SKM-1 (cell line): ENCODE measurements around the gene CECR2.

Source experiments
- DNase-seq: peaks from one replicate; lab custom pipeline; 2025; ENCODE audit not compliant: unreplicated experiment; lab: John Stamatoyannopoulos, UW

Gene CECR2

DNA sequence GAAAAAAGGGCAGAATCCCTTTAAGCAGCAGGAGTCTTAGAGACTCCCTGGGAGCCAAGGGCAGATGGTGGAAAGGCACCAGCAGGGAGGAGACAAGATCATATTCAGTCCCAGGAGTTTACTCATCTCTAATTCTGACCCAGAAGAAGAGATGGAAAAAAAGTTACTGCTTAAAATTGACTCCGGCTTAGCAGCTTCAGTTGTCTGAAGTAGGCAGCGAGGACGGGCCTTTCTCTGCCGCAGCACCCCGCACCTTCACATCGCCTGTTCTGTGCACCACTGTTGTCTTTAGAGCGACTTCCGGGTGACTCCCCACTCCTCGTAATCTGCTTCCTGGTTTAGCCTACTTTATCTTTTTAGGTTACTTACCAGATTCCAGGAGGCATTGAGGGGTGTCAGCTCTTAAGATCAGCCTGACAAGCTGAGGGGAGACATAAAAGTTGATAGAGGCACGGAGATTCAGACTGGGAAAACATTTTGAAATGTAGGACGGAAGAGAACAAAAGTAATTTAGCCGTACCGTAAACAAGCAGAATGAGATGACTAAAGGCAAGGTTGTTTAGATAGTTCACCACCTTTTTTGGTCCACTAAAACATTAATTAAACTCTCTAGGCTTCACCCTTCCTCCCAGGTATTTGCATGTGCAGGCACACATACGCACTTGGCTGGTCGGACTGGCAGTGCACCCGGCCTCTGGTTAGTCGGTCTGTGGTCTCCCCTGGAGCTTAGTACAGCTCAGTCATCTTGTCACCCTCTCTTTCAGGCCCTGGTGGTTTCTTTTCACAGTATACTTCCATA lies 74.3 kb downstream of the CECR2 start:
- DNase-seq = no peak

DNA sequence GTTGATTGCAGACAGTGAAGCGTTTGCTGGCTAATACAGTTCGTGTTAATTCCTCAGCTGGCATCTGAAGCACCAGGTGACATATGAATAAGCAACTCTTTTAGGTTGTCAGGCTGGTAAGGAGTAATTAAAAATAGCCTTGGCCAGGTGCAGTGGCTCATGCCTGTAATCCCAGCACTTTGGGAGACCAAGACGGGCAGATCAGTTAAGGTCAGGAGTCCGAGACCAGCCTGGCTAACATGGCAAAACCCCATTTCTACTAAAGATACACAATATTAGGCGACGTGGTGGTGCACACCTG lies 74.9 kb downstream of the CECR2 start:
- DNase-seq = no peak

DNA sequence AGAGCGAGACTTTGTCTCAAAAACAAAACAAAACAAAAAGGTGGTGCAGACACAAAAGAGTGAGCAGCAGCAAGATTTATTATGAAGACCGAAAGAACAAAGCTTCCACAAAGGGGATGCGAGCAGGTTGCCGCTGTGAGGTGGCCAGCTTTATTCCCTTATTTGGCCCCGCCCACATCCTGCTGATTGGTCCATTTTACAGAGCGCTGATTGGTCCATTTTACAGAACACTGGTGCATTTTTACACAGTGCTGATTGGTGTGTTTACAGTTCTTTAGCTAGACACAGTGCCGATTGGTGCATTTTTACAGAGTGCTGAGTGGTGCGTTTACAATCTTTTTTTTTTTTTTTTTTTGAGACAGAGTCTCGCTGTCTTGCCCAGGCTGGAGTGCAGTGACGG lies 77.4 kb downstream of the CECR2 start:
- no peak for DNase-seq

DNA sequence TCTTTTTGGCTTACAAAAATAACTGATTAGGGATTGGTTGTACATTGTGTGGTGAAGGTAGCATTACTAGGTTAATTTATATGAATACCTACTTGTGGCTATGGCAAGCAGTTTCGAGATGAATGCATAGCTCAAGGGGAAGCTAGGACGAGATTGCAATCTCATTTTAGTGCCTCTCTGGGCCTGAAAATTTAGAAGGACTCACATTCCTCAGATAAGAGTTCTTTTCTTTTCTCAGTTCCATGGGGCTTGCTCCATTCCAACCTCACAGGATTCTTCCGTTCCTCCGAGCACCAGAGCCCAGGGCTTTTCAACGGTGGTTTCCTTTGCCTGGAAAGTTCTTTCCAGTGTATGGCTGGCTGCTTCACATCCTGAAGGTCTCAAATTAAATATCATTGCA lies 82.1 kb downstream of the CECR2 start:
- DNase-seq = no peak

DNA sequence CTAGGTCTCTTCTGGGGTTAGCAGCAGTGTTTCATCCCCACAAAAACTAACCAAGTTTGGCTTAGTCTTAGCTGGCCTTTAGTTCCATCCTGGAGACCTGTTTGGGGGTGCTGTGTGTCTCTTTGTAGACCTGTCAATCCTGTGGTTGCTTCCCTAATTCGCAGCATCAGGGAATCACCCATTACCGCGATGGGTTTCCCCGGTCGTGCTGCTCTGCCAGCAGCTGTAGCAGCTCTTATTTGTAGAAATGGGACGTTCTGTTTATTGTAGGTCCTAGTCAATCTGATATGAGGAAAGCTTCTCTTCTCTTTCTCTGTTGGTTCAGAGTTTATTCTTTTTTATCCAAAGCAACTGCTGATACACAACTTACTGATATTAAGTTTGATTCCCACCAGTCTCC lies 91.6 kb downstream of the CECR2 start:
- DNase-seq = no peak

DNA sequence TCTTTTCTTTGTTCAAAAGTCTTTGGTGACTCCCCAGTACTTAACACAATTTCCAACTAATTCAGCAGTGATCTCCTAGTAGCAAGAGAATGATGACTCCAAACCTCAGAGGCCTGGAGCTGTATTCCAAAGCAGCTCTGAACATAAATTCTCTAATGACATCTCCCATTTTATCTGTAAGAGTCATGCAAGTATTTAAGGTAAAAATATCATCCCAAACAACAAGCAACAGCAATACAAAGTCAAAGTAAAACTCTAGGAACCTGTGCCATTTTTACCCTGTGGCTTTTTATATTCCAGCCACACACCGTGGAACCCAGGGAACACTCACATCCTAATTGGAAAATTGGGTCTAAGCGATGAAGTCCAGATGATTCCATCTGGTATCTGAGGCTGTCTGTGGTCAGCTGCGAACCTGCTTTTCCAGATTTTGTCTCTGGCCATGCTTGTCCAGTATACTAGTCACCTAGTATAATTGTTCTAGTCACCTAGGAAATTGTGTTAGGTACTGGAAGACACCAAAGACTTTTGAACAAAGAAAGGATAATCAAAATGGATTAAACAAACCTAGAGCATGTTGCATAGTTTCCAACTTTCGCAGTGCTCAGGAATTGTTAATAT lies 101.7 kb downstream of the CECR2 start:
- DNase-seq = no peak

DNA sequence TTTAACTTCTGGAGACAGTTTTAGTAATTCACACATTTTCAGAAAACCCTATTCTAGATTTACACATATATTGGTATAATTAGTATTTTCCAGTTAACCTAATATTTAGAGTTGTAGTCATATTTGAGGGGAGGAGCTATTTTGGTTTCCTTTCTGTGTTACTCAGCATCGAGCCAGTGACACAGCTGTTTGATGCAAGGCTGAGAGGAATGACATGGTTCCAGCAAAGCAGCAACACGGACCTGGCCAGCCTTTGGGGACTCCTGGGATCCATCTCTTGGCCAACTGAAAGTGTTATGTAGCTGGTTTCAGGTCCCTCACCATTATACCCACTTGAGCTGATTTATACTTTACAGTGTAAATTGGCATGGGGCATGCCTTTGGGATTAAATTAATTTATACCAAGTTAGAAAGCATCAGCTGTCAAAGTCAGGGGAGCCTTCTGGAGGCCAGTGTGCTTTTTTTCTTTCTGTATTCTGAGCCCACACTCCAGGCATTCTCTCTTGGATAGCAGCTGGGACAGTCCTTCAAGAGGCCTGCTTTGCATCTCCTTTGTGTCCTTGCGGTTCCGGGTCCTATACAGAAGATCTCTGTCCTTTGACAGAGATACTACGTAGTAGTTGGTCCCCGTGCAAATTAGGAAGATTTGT lies 102.8 kb downstream of the CECR2 start:
- no peak for DNase-seq

DNA sequence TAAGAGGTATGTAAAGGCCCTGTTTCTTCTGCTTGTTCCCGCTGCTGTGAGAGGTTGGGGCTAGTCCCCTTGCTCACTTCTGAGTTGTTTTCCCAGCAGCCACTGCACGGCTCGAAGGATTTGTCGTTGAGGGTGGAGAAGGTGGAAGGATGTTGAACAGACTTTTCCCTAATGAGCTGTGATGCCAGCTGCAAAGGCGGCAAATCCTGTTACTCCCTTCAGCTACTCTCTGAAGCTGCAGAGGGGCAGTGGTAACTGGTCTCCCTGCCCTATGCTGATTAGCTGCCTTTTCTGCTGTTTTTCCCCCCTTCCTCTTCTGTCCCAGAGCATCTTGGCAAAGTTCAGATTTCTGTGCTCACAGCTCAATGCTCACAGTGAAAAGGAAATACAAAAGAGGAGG lies 103.7 kb downstream of the CECR2 start:
- DNase-seq = no peak

DNA sequence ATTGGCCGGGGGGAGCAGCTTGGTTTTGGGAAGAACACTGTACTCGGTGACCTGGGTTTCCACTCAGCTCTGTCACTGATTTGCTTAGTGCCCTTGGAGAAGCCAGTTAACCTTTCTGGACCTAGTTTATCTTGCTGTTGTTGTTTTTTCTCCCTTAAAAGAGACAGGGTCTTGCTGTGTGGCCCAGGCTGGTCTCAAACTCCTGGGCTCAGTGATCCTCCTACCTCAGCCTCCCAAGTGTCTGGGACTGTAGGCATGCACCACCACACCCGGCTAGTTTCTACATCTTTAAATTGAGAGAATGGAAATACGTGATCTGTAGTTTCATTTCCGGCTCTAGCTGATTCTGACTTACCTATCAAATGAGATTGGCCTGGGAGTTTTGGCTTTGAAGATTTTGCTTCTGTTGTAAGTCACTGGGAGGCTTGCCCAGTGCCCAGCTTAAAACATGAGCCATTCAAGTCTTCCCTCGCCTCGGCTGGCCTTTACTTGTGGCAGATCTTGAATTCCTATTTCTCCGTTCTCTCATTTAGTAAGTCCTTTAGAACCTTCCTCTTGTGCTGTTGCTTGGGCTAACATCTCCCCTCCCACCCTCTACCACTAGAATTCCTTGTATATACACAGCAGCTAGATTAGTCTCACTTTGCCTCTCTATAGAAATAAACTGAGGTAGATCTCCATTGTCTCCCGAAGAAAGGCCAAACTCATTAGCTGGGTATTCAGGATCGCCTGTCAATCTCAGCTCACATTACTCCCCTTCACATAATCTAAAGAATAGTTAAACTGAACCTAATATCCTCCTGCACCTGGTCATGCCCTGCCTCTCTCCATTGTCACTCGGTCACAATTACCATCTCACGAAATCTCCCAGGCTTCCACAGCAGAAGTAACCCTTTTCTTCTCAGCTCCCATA lies 106.3 kb downstream of the CECR2 start:
- DNase-seq = no peak

DNA sequence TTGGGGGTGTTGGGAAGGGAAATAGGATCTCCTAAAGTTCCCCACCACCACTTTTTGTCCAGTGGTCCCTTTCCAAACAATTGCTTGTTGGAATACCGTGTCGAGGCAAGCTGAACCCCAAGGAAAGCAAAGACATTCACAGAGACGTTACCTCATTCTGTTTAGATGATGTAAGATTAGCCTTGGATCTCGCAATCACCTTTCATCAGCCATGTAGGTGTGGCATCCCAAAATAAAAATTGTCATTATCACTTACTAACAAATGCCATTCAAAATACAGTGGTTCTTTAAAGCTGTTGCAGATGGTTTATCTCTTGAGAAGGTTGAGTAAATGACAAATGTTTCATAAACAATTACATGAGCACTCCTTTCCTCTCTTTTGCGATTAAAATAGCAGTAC lies 107.6 kb downstream of the CECR2 start:
- DNase-seq = peak; percentile 36

DNA sequence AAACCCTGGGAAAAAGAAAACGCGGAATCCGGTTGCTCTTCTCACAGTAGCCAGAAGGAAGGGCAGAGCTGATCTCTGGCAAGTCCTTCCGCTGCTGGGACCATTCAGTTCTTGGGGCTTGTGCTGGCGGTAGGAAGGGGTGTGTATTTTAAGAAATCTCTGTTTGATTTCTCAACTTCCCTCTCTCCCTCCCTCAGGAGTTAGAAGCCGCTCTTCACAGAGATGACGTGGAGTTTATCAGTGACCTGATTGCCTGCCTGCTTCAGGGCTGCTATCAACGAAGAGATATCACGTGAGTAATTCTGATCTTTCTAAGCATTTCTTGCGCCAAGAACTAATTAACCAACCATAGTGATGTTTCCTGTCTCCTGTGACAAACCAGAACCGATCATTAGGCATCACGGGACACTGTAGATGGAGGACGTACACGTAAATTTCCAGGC lies 108.2 kb downstream of the CECR2 start:
- peak; percentile 87 for DNase-seq

DNA sequence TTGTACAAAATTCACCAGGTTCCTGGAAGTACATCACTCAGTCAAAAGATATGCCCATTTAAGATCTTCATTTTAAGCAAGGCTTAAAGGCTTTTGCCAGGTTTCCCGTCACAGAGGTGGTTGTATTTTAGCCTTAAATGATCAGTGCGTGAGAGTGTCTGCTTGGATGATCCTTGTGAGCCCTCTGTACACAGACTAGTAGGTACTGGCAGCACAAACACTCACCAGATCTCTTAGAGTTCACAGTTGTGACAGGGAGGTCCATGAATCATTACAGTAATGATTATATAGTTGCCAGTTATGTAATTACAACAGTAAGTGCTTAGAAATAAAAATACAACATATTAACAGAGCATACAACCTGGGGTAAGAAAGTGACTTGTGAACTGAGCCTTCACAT lies 109.9 kb downstream of the CECR2 start:
- DNase-seq = no peak

DNA sequence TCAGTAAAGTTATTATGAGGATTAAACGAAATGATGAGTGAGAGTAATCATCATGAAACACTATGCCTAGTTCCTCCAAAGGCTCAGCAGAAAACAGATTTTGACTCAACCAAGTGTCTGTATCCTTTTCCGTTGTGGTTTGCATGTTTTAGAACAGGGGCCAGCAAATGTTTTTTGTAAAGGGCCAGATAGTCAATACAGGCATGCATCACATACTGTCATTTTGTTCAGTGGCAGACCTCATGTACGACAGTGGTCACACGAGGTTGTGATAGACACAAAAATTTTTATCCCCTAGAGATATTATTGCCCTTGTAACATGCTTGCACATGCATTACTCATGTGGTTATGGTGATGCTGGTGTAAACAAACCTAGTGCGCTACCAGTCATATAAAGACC lies 112.2 kb downstream of the CECR2 start:
- no peak for DNase-seq

DNA sequence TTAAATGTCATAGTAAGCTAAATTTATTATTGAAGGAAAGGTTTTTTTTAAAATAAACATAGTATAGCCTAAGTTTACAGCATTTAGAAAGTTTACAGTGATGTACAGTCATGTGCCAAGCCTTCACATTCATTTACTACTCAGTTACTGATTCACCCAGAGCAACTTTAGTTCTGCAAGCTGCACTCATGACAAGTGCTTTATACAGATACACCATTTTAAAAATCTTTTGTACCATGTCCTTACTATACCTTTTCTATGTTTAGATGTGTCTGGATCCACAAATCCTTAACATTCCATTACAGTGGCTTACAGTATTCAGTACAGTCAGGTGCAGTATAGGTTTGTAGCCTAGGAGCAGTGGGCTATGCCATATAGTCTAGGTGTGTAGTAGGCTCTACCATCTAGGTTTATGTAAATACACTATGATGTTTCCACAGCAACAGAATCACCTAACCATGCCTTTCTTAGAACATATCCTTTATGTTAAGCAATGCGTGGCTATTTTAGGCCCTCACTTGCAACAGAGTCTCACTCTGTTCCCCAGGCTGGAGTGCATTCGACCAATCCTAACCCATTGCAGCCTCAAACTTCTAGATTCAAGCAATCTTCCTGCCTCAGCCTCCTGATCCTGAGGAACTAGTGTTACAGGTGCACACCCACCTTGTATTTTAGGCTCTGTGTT lies 114.6 kb downstream of the CECR2 start:
- peak; percentile 65 for DNase-seq

DNA sequence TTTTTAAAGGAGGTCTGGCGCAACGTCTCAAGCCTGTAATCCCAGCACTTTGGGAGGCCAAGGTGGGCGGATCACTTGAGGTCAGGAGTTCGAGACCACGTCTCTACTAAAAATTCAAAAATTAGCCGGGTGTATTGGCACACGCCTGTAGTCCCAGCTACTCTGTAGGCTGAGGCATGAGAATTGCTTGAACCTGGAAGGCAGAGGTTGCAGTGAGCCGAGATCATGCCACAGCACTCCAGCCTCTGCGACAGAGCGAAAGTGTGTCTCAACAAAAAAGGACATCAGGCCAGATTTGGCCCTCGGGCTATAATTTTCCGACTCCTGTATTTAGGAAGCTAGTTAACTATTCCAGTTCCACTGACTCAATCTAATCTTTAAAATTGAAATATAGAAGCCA lies 115.3 kb downstream of the CECR2 start:
- no peak for DNase-seq

DNA sequence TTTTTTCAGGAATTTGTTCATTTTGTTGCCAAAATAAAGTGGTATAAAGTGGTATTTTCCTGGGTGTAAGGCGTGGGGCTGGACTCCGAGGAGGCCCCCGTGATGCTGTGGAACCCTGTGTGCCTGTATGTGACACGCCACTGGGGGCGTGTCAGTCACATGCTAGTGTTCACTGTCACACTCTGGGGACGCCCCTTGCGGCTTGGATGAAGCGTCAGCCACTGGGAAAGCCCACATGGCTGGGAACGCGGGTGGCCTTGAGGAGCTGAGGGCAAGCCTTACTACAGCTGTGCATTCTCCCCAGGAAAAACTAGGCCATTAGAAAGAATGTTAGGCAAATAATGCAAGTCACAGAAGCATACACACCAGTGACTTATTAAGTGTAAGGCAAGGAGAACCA lies 117.1 kb downstream of the CECR2 start:
- no peak for DNase-seq

DNA sequence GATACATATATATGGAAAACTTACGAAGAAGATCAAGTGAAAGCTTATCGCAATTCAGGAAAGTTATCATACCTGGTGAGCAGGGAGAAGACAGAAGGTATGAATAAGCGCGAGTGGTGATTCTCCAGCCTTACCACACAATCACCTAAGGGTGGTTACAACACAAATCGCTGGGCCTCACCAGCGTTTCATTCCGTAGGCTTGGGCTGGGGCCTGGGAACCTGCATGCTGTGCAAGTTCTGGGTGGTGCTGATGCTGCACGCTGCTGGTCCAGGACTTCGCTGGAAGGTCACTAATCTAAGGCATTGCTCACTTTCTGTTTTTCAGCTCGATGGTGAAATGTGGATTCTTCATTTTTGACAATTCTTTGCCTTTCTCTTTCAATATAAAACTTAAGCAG lies 117.5 kb downstream of the CECR2 start:
- no peak for DNase-seq

DNA sequence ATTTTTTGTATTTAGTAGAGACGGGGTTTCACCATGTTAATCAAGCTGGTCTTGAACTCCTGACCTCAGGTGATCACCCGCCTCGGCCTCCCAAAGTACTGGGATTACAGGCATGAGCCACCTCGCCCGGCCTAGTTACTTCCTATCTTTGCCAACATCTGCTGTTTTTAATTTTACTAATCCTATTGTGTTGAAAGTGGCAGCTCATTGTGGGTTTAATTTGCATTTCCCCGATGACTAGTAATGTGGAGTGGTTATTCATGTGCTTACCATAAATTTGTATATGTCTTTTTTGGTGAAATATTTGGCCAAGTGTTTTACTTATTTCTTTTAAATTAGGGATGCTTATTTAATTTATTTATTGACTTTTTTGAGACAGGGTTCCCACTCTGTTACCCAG lies 119.8 kb downstream of the CECR2 start:
- DNase-seq = no peak

DNA sequence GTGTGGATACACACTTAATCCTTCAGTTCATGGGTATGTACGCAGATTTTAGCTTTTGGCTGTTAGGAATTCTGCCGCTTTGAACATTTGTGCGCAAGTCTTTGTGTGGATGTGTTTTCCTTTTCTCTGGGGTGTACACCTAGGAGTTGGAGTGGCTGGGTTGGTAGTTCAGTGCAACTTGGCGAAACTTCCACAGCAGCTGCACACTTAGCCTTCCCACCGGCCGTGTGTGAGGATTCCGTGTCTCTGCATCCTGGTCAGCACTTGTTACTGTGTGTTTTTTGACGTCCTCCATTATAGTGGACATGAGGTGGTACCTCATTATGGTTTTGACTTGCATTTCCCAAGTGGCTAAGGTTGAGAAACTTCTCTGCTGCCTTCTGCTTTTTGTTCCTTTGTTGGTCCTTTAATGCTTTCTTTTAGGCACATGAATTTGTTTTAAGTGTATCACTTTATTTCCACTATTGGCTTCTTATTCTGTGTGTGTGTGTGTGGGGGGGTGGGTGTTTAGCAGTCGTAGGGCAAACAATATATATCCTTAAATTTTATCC lies 121.9 kb downstream of the CECR2 start:
- peak; percentile 15 for DNase-seq

DNA sequence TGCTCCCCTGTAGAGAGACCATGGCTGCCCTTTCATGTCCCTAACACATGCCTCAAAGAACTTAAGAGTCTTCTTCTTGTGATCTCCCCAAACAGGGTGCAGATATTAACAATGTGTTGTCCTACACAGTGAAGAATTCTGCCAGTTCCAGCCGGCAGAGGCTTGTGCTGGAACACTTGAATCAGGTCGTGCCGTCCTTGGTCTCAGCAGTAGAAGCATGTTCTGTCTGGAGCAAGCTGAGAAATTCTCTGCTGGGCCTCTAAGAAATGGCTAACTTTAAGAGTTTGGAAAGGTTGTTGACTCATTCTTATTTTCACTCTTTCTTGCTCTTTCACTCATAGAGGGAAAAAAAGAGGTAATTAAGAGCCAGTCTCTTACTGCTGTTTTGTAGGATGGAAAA lies 123.0 kb downstream of the CECR2 start:
- DNase-seq = no peak
